HepG2 (cell line): ENCODE data around the gene NAALADL1. TPM values are rescaled to one million over a fixed set of nuclear protein-coding genes. Genes with fewer than 3 reads are reported as not detected.

Source experiments
- ATAC-seq: fragments of 200-7000 bp; cut with Tn5 transposase; 3 replicates; pipeline ENCODE4 v1.9.1; 2020; ENCODE audit warnings: mild to moderate bottlenecking, moderate library complexity
- BruUV-seq: library from RNA; stranded (reverse); fragments of 400-500 nt; replicated peaks from 2 replicates; lab custom pipeline; 2021; lab: Mats Ljungman, UMichigan
- CTCF ChIA-PET: fragments of 300-600 bp; formaldehyde crosslinking; extraction: SDS; loops from one replicate; lab custom pipeline; 2021; ENCODE audit warnings: low total read pairs, inconsistent platforms, low intra/inter-chr PET ratio; lab: Yijun Ruan, JAX
- POLR2A ChIA-PET: fragments of 350-600 bp; sonication (Branson Sonifier 250); formaldehyde crosslinking; loops from one replicate; lab custom pipeline; 2020; ENCODE audit warnings: antibody characterized with exemption, inconsistent platforms; lab: Yijun Ruan, JAX
- DNase-seq: peaks from one replicate; pipeline ENCODE4 v3.0.0-alpha.2; 2015; ENCODE audit warnings: low spot score
- FAIRE-seq: peaks from 3 replicates; lab custom pipeline; 2011; peaks lifted over from hg19 to GRCh38; lab: Jason Lieb, UNC
- H2AFZ ChIP-seq: one replicate; pipeline ENCODE4 v1.6.1; 2011; ENCODE audit warnings: low read length, inconsistent platforms
- H3K27ac ChIP-seq: fragments of 300-600 bp; 3 replicates; pipeline ENCODE4 v1.8.0; 2011; ENCODE audit warnings: mixed run types, mild to moderate bottlenecking, mixed read lengths, low read length, inconsistent platforms; ENCODE audit not compliant: insufficient read depth; ENCODE audit errors: extremely low read length
- H3K27me3 ChIP-seq, 2 experiments: fragments of 200-600 bp in 1 of 2; 2 replicates in 1 of 2; 3 replicates in 1 of 2; pipeline versions ENCODE4 v1.6.0 to v1.8.0; 2011; ENCODE audit warnings: low read length in 2 of 2, mild to moderate bottlenecking in 2 of 2, moderate library complexity in 2 of 2, inconsistent platforms in 1 of 2; ENCODE audit not compliant: insufficient read depth in 2 of 2, control insufficient read depth in 1 of 2
- H3K36me3 ChIP-seq, 2 experiments: fragments of 200-600 bp in 1 of 2; replicated peaks in 1 of 2; 2 replicates in 1 of 2; 3 replicates in 1 of 2; pipeline versions ENCODE4 v1.5.1 to v1.8.0; 2011; ENCODE audit warnings: low read length in 2 of 2, inconsistent platforms in 1 of 2; ENCODE audit not compliant: insufficient read depth in 2 of 2, control insufficient read depth in 1 of 2
- H3K4me1 ChIP-seq: 2 replicates; pipeline ENCODE4 v1.5.1; 2012; ENCODE audit warnings: low read length, inconsistent platforms; ENCODE audit not compliant: insufficient read depth
- H3K4me2 ChIP-seq: 2 replicates; pipeline ENCODE4 v1.6.0; 2011; ENCODE audit warnings: low read depth, low read length, inconsistent platforms
- H3K4me3 ChIP-seq, 3 experiments: fragments of 200-600 bp in 1 of 3; sonication (generic), shearing (Covaris generic) in 1 of 3; replicated peaks in 1 of 3; 2 replicates each; pipeline ENCODE4 v1.5.1; 2011 to 2016; ENCODE audit warnings: low read length in 3 of 3, inconsistent platforms in 2 of 3, low read depth in 2 of 3, mild to moderate bottlenecking in 2 of 3, control low read depth in 1 of 3, mixed read lengths in 1 of 3; ENCODE audit not compliant: insufficient read depth in 1 of 3
- H3K79me2 ChIP-seq: one replicate; pipeline ENCODE4 v1.6.1; 2011; ENCODE audit warnings: low read length, inconsistent platforms; ENCODE audit not compliant: insufficient read depth
- H3K9ac ChIP-seq: 2 replicates; pipeline ENCODE4 v1.6.0; 2011; ENCODE audit warnings: mild to moderate bottlenecking, low read depth, low read length, inconsistent platforms; ENCODE audit not compliant: insufficient read depth
- H3K9me3 ChIP-seq: 2 replicates; pipeline ENCODE4 v1.5.1; 2012; ENCODE audit warnings: mild to moderate bottlenecking, low read length
- H4K20me1 ChIP-seq: 2 replicates; pipeline ENCODE4 v1.6.0; 2011; ENCODE audit warnings: inconsistent platforms, mild to moderate bottlenecking, low read length, moderate library complexity; ENCODE audit not compliant: insufficient read depth
- HOXA5 ChIP-seq: sonication (generic); formaldehyde crosslinking; IDR thresholded peaks from 2 replicates; pipeline ENCODE4 v1.4.0; 2020; ENCODE audit warnings: missing genetic modification reagents
- KDM6A ChIP-seq: IDR thresholded peaks from 2 replicates; pipeline ENCODE4 v1.6.1; 2016; ENCODE audit warnings: low read depth
- LCORL ChIP-seq, 2 experiments: fragments of 450-650 bp in 1 of 2; sonication (generic) in 1 of 2; formaldehyde crosslinking in 1 of 2; IDR thresholded peaks; 2 replicates each; pipeline versions ENCODE4 v1.5.0 to v1.6.1; 2017 to 2020; ENCODE audit warnings: antibody characterized with exemption in 1 of 2, missing genetic modification reagents in 1 of 2
- MBNL3 ChIP-seq: fragments of 250-450 bp; sonication (Bioruptor Pico); conservative IDR thresholded peaks from 2 replicates; pipeline ENCODE4 v1.8.0; 2022; ENCODE audit warnings: mild to moderate bottlenecking, inconsistent platforms
- NAIF1 ChIP-seq: sonication (generic); formaldehyde crosslinking; IDR thresholded peaks from 2 replicates; pipeline ENCODE4 v1.5.0; 2020; ENCODE audit warnings: mild to moderate bottlenecking, missing genetic modification reagents, borderline replicate concordance
- NR2F1 ChIP-seq, 2 experiments: fragments of 450-650 bp in 1 of 2; formaldehyde crosslinking in 1 of 2; IDR thresholded peaks; 2 replicates each; pipeline versions ENCODE4 v1.5.0 to v1.6.1; 2016 to 2020; ENCODE audit warnings: mild to moderate bottlenecking in 1 of 2, missing compliant biosample characterization in 1 of 2, missing genetic modification reagents in 1 of 2, moderate library complexity in 1 of 2
- NR3C1 ChIP-seq: sonication (generic); formaldehyde crosslinking; IDR thresholded peaks from 2 replicates; pipeline ENCODE4 v1.4.0; 2020; ENCODE audit warnings: missing genetic modification reagents
- PAWR ChIP-seq: sonication (generic); formaldehyde crosslinking; IDR thresholded peaks from 2 replicates; pipeline ENCODE4 v1.4.0; 2020; ENCODE audit warnings: missing genetic modification reagents, mild to moderate bottlenecking, borderline replicate concordance
- RARG ChIP-seq: sonication (generic); formaldehyde crosslinking; IDR thresholded peaks from 2 replicates; pipeline ENCODE4 v1.4.0; 2020; ENCODE audit warnings: low read depth, mild to moderate bottlenecking, missing genetic modification reagents
- RBFOX2 ChIP-seq: fragments of 200-400 bp; formaldehyde crosslinking; IDR thresholded peaks from 2 replicates; pipeline ENCODE4 v1.6.1; 2017; ENCODE audit warnings: low read depth, mild to moderate bottlenecking, low read length
- SMARCE1 ChIP-seq: fragments of 450-650 bp; IDR thresholded peaks from 2 replicates; pipeline ENCODE4 v1.6.1; 2017; ENCODE audit warnings: borderline replicate concordance
- ZFP62 ChIP-seq: sonication (generic); formaldehyde crosslinking; IDR thresholded peaks from 2 replicates; pipeline ENCODE4 v1.4.0; 2020; ENCODE audit warnings: missing genetic modification reagents
- ZNF558 ChIP-seq: sonication (generic); formaldehyde crosslinking; IDR thresholded peaks from 2 replicates; pipeline ENCODE4 v1.9.0; 2022; ENCODE audit warnings: mild to moderate bottlenecking, missing genetic modification reagents, borderline replicate concordance
- WGBS: methylation state at CpG from one replicate; pipeline ENCODE4 v1.1.6; 2017; ENCODE audit warnings: low lambda C conversion rate; 5-methylcytosine and 5-hydroxymethylcytosine counted together
- in situ Hi-C: cut with HindIII; loops from 2 replicates; pipeline ENCODE4 v1.10.0; 2017; ENCODE audit warnings: low pct_unique_long_range_greater_than_20kb; ENCODE audit not compliant: extremely low pct_ligation_motif_present
- intact Hi-C: fragments of 100-400 bp; cut with micrococcal nuclease; formaldehyde crosslinking; loops from one replicate; pipeline ENCODE4 v1.10.0; 2022; ENCODE audit not compliant: unreplicated experiment
- polyA plus RNA-seq, 8 experiments: library from polyadenylated mRNA; depleted of rRNA in 3 of 8; stranded (reverse) in 7 of 8; unstranded in 1 of 8; fragments of >200 nt; fragmentation: Illumina TruSeq in 4 of 8; extraction: Trizol in 4 of 8; gene quantifications; 2 replicates each; pipeline versions ENCODE4 v1.2.1 to v1.2.3, GENCODE V29; 2011 to 2016; ENCODE audit warnings: low read depth in 4 of 8, missing spikeins in 1 of 8, mixed read lengths in 1 of 8; ENCODE audit not compliant: insufficient read depth in 1 of 8
- total RNA-seq, 5 experiments: library from RNA; depleted of rRNA; stranded (reverse); fragments of >200 nt; fragmentation: Illumina TruSeq; extraction: Trizol; gene quantifications; 2 replicates each; pipeline ENCODE4 v1.2.3, GENCODE V29; 2016; ENCODE audit warnings: low read depth in 1 of 5

Gene NAALADL1
- total and polyA plus RNA-seq, 2 of the 13 experiments (the other 11 are each of a cell fraction or from before 2014, with no cell fraction given): 9.3 to 33.9 TPM

DNA sequence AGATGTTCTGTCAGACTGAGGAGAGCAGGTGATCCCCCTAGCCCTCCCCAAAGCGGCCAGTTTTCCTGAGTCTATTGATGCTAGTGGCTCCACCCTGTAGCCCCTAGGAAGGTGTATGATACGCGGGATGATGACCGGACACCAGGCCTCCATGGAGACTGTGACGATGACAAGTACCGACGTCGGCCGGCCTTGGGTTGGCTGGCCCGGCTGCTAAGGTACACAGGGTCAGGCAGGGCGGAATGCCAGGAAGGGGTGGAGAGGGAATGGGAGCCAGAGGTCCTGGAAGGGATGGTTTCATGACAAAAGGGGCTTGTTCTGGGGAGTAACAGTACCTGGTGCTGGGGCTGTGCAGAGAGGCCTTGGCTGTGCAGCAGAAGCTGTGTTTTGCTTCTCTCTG lies 28.9 kb upstream of the NAALADL1 start:
- FAIRE-seq: no peak
- ChIA-PET POLR2A (no interaction called here), CTCF (no interaction called here)
- no peaks in the 10 kb centered on the region for H4K20me1 ChIP-seq
- H3K9ac ChIP-seq: no peak overlapping the region
- no peak for DNase-seq
- WGBS: 95% methylated on average over 11 of the region's 11 CpGs
- H3K4me1 ChIP-seq: peaks cover 26% of the 10 kb centered on the region
- in situ Hi-C loops (no loop called here), intact Hi-C loops (no loop called here)
- peaks cover 24% of the 10 kb centered on the region for H3K79me2 ChIP-seq
- H3K4me2 ChIP-seq: no peak overlapping the region
- no peak overlapping the region for H3K4me3 ChIP-seq
- H3K9me3 ChIP-seq: no peaks in the 10 kb centered on the region
- no peaks in the 10 kb centered on the region; a peak in 1 of 5 replicates for H3K27me3 ChIP-seq
- H3K36me3 ChIP-seq: peaks cover 13 to 18% of the 10 kb centered on the region in 2 experiments; a peak in 3 of 5 replicates
- BruUV-seq: no TSS peak
- H3K27ac ChIP-seq: no peak overlapping the region
- ATAC-seq: no peak
- TF ChIP-seq ZNF558 (CRISPR knock-in tag) (no peak), RBFOX2 (no peak), KDM6A (CRISPR knock-in tag) (no peak), LCORL (IDR thresholded peaks at IDR 0.05) (no peak), LCORL (CRISPR knock-in tag; IDR thresholded peaks at IDR 0.05) (no peak), NR2F1 (CRISPR knock-in tag; IDR thresholded peaks at IDR 0.05) (no peak), NR3C1 (CRISPR knock-in tag) (no peak), SMARCE1 (no peak), NAIF1 (CRISPR knock-in tag) (no peak), MBNL3 (no peak), ZFP62 (CRISPR knock-in tag) (no peak), PAWR (CRISPR knock-in tag) (no peak), RARG (CRISPR knock-in tag) (no peak), HOXA5 (no peak)
- no peak overlapping the region for H2AFZ ChIP-seq
